Left cardiac atrium (tissue), 4 donors: ENCODE measurements around the gene AGBL4. TPM values are rescaled to one million over a fixed set of nuclear protein-coding genes. Genes with fewer than 3 reads are reported as not detected.
A peak's percentile ranks its signal among the peaks of the same experiment; 100 is the strongest.

Experiments used
- ATAC-seq, 2 donors: fragments of 200-7000 bp; cut with Tn5 transposase; one replicate each; pipeline ENCODE4 v1.9.1; 2020; ENCODE audit warnings: mild to moderate bottlenecking in 2 of 2, moderate library complexity in 2 of 2
- DNase-seq: peaks from one replicate; pipeline ENCODE4 v3.0.0-alpha.2; 2020
- intact Hi-C, 2 donors: fragments of 100-400 bp; cut with DNase I; formaldehyde crosslinking; loops; one replicate each; pipeline versions ENCODE4 v1.14.1 to v1.15.1; 2022 to 2023
- total RNA-seq, 2 donors: library from RNA; stranded (reverse); fragmentation: NEBNext Ultra II Directional; extraction: Animal tissue kit (Norgen Biotek cat#: 25700); gene quantifications; one replicate each; pipeline ENCODE4 v1.2.1, GENCODE V29; 2021
- donor health status: DM: no; HTN: yes; CAD: no.
- donor health status: DM: no; HTN: yes; CAD: no; lungs with severe emphysema.
- donor health status: DM: yes; HTN: yes; CAD: no.
- donor health status: Dilated cardiomyopathy.

The AGBL4 gene
- total RNA-seq, 2 donors from 2014 or later: 2.5 to 3.1 TPM

GRCh38 chr1:48730164-48730910, 1293.4 kb downstream of the AGBL4 start:
- intact Hi-C loops: no loop called here
- ATAC-seq (no peak), DNase-seq (no peak)

- ATAC-seq: no peak
- DNase-seq: no peak
- intact Hi-C loops: no loop called here
Measured at GRCh38 chr1:48728584-48728983, 1295.2 kb downstream of the AGBL4 start.

GRCh38 chr1:48726557-48727215, 1297.1 kb downstream of the AGBL4 start:
- DNase-seq (no peak), ATAC-seq (no peak)
- intact Hi-C loops: no loop called here

- intact Hi-C loops: no loop called here
- ATAC-seq (no peak), DNase-seq (no peak)
Measured at GRCh38 chr1:48726139-48726538, 1297.6 kb downstream of the AGBL4 start.

DNA sequence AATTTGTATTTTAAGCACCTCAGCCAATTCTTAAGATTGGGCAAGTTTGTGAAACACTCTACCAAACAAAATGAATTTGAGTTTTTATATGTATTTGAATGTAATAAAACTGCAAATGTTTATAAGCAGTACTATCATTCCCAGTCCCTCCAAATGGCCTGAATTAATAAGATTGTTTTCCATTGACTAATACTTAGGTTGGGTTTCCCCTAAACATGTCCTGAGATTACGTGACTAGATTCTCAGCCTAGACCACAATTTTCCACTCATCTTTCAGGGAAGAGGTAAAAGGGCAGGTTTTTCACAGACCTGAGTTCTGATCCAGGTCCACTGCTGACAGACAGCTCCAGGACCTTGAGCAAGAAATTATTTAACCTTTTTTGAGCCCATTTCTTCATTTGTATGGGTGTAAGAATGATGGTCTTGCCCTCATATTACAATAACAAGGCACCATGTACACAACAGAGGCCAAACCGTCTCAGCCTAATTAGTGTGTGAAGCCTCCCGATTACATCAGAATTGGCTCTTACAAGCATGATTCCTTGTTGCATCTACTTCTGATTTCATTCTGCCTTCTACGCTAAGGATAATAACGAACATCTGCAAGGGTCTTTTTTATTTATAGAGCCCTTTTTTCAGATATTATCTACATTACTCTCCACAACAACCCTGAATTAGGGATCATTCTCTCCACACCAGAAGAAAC, 1298.3 kb downstream of the AGBL4 start:
- ATAC-seq (no peak), DNase-seq (no peak)
- intact Hi-C loops: no loop called here

DNA sequence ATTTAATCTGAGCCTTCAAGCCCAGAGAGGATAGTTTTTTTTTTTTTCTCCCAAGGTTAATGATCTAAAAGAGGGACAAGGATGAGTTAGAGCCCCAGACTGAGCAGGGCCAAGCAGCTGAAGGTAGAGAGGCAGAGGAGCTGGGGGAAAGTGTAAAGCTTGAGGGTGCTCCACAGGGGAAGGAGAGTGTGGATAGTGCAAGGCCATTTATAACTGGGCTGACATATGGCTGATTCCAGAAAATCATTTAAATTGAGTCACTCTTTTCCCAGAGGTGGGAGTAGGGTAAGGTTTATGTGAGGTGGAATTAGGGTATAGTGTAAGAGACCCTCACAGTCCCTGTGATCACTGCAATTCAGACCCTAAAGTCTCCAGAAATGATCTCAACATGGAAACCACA, 1302.8 kb downstream of the AGBL4 start:
- DNase-seq (no peak), ATAC-seq (no peak)
- intact Hi-C loops: no loop called here

GRCh38 chr1:48718705-48719104, 1305.0 kb downstream of the AGBL4 start:
- ATAC-seq (no peak), DNase-seq (no peak)
- intact Hi-C loops: no loop called here

DNA sequence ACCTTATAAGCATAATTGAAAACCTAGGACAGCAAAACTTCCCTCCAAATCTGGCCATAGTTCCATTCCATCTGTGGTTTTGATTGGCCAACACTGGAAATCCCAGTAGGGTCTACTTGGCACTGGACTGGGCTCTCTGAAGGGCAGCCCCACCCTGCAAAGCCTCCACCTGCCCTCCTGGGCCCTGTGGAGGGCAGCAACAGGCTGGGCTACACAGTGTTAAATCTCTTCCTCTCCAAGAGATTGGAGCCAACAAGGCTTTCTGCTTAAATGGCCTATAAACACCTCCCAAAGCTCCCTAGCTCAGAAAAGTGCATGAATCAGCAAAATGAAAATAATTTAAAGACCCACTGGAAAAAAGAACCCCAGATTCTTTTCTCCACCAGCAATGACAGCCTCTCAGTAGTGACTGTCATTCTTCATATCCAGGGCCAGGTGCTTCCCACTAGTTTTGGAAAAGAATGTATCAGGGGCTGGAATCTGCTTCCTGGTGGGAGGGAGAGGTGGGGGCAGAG, 1305.6 kb downstream of the AGBL4 start:
- intact Hi-C loops: no loop called here
- ATAC-seq (no peak), DNase-seq (no peak)

DNA sequence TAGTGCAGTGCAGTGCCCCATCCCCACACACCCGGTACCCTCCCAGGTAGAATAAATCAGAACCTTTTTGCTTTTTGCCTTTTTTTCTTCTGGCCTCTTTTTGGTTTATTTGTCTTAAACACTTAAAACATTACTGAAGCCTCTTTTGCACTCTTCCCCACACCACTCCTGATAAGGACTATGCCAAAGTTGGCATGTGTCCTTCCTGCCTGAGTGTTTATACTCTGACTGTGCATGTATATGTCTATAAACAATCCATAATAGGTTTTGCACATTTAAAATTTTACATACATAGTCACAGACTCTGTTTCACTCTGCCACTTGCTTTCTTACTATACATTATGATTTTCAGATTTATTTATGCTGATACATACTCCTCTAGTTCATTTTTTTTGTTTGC, 1306.7 kb downstream of the AGBL4 start:
- intact Hi-C loops: no loop called here
- DNase-seq (no peak), ATAC-seq (peak in 1 of 2 donors; percentile 47)

GRCh38 chr1:48715921-48716320, 1307.8 kb downstream of the AGBL4 start:
- no peak for ATAC-seq
- intact Hi-C loops: no loop called here
- no peak for DNase-seq

DNA sequence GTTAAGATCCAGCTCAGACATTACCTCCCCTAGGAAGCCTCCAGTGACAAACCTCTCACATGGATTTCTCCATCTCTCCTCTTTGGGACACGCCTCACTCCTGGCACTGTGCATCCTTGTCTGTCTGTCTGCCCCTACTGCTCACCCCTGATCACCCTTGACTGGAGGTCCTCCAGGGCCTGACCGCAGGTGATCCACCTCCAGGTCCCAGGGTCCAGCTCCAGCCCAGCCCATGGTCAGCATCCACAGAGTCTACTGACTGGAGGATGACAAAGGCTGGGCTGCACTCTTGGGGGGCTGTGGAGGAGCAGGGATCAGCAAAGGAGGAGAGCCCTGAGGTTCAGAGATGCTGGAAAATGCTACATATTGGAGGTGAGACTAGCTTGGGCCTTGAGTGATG, 1312.8 kb downstream of the AGBL4 start:
- no peak for DNase-seq
- intact Hi-C loops: no loop called here
- ATAC-seq: no peak

DNA sequence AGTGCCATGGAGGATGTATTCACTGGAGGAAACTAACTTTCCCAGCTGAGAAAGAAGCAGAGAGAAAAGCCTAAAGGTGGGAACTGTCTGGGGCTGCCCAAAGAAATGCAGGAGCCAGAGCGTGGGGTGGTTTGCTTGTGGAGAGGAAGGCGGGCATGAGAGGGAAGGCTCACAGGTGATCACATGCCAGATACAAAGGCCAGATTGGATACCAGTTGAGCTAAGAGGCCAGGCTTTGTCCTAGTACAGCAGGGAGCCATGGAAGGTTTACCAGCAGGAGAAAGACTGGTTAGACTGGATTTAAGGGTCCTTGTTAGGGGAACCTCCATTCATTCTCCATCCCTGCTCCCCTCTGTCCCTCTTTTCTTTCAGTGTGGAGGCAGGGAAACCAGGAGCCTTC, 1313.4 kb downstream of the AGBL4 start:
- DNase-seq (no peak), ATAC-seq (no peak)
- intact Hi-C loops: no loop called here

DNA sequence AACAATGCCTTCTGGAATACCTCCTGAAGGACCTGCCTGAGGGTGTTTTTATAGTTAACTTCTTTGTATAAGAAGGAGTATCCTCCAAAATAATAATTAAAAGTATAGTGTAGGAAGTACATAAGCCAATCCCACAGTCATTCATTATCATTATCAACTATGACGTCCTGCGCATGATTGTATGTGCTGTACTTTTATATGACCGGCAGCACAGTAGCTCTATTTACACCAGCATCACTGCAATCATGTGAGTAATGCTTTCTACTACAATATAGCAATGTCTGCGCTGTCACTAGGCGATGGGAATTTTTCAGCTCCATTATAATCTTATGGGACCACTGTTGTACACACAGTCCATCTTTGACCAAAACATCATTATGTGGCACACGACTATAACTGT, 1319.0 kb downstream of the AGBL4 start:
- intact Hi-C loops: loop anchor here in 1 of 2 donors (10.0 kb wide), 1 partner anchor 110 kb away; no protein-coding TSS in a partner anchor
- no peak for DNase-seq
- ATAC-seq: no peak

GRCh38 chr1:48701445-48701844, 1322.3 kb downstream of the AGBL4 start:
- DNase-seq: no peak
- intact Hi-C loops: loop anchor here in 1 of 2 donors (10.0 kb wide), 1 partner anchor 113 kb away; no protein-coding TSS in a partner anchor
- ATAC-seq: no peak

- intact Hi-C loops: loop anchor here (5.0 to 10.0 kb wide), 3 partner anchors 122 to 145 kb away; no protein-coding TSS in a partner anchor
- DNase-seq (peak; percentile 44), ATAC-seq (no peak)
Measured at GRCh38 chr1:48697066-48697707, 1326.6 kb downstream of the AGBL4 start.

DNA sequence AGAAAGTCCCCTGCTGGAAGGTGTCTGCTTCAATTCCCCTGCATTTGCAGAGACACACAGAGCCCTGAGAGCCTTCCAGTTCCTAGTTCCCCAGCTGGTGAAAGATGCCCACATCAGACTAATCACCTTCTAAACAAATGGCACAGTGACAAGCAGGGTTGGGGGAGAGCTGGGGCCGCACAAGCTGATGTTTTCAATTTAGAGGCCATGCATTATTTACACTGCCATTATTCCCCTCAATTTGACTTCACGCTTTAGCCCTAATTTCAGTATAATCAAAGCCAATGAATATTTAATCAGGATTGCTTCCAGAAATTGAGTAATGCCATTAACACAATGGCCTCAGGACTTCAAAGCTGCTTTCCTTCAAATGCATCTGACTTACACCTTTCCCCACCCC, 1328.6 kb downstream of the AGBL4 start:
- DNase-seq: no peak
- ATAC-seq: no peak
- intact Hi-C loops: loop anchor here (5.0 to 10.0 kb wide), 3 partner anchors 120 to 143 kb away; no protein-coding TSS in a partner anchor

GRCh38 chr1:48693674-48694320, 1330.0 kb downstream of the AGBL4 start:
- intact Hi-C loops: loop anchor here in 1 of 2 donors (10.0 kb wide), 1 partner anchor 119 kb away; no protein-coding TSS in a partner anchor
- DNase-seq (no peak), ATAC-seq (no peak)

GRCh38 chr1:48693180-48693579, 1330.6 kb downstream of the AGBL4 start:
- ATAC-seq (no peak), DNase-seq (no peak)
- intact Hi-C loops: loop anchor here in 1 of 2 donors (10.0 kb wide), 1 partner anchor 118 kb away; no protein-coding TSS in a partner anchor

GRCh38 chr1:48692235-48692634, 1331.5 kb downstream of the AGBL4 start:
- ATAC-seq: no peak
- no peak for DNase-seq
- intact Hi-C loops: loop anchor here in 1 of 2 donors (10.0 kb wide), 1 partner anchor 117 kb away; no protein-coding TSS in a partner anchor
